A549 (cell line): Measurements from ENCODE around the gene LMO7. TPM values are rescaled to one million over a fixed set of nuclear protein-coding genes. Genes with fewer than 3 reads are reported as not detected.

Experiments
- ATAC-seq, 2 experiments: fragments of 200-7000 bp in 1 of 2; fragments of >200 bp in 1 of 2; cut with Nextera tagmentation in 1 of 2; cut with Tn5 transposase in 1 of 2; 3 replicates each; pipeline versions ENCODE4 v1.8.0 to v1.9.1; 2018 to 2020; ENCODE audit warnings: mild to moderate bottlenecking in 1 of 2, moderate library complexity in 1 of 2
- CTCF ChIA-PET: fragments of 300-600 bp; sonication (Branson Sonifier 250); formaldehyde crosslinking; extraction: SDS; loops from one replicate; lab custom pipeline; 2021; ENCODE audit warnings: antibody characterized with exemption, inconsistent platforms; lab: Yijun Ruan, JAX
- POLR2A ChIA-PET: fragments of 350-600 bp; formaldehyde crosslinking; extraction: SDS; loops from one replicate; lab custom pipeline; 2021; ENCODE audit warnings: antibody characterized with exemption, inconsistent platforms; lab: Yijun Ruan, JAX
- DNase-seq, 2 experiments: peaks; one replicate each; pipeline versions ENCODE4 v3.0.0 to v3.0.0-alpha.2; 2011 to 2016; ENCODE audit warnings: low read depth in 1 of 2, low spot score in 1 of 2
- FAIRE-seq: peaks from 2 replicates; lab custom pipeline; 2011; peaks lifted over from hg19 to GRCh38; lab: Jason Lieb, UNC
- H3K27ac ChIP-seq, 2 experiments: fragments of >200 bp; sonication (Bioruptor Twin); formaldehyde crosslinking; 3 replicates each; pipeline ENCODE4 v1.5.1; 2016 to 2017
- H3K4me1 ChIP-seq: fragments of >200 bp; sonication (Bioruptor Twin); formaldehyde crosslinking; 3 replicates; pipeline ENCODE4 v1.6.1; 2016
- H3K4me2 ChIP-seq: fragments of >200 bp; sonication (Bioruptor Twin); formaldehyde crosslinking; 3 replicates; pipeline ENCODE4 v1.6.1; 2016
- H3K4me3 ChIP-seq: fragments of >200 bp; sonication (Bioruptor Twin); formaldehyde crosslinking; 3 replicates; pipeline ENCODE4 v1.5.1; 2016
- H3K9me3 ChIP-seq: fragments of >200 bp; sonication (Bioruptor Twin); formaldehyde crosslinking; 3 replicates; pipeline ENCODE4 v1.6.1; 2016
- CBX2 ChIP-seq: fragments of 200-600 bp; sonication (generic); IDR thresholded peaks from 2 replicates; pipeline ENCODE4 v1.6.1; 2016; ENCODE audit warnings: low read depth, mild to moderate bottlenecking, borderline replicate concordance
- CBX8 ChIP-seq: fragments of 200-600 bp; sonication (generic); IDR thresholded peaks from 2 replicates; pipeline ENCODE4 v1.6.1; 2016
- CTCF ChIP-seq: fragments of >200 bp; sonication (Bioruptor Twin); formaldehyde crosslinking; IDR thresholded peaks from 3 replicates; pipeline ENCODE4 v1.5.1; 2016
- GATA3 ChIP-seq: IDR thresholded peaks from 2 replicates; pipeline ENCODE4 v1.6.1; 2012; ENCODE audit warnings: borderline replicate concordance
- HDAC2 ChIP-seq: fragments of 200-600 bp; sonication (generic); IDR thresholded peaks from 2 replicates; pipeline ENCODE4 v1.6.1; 2016
- HOXB13 ChIP-seq: fragments of 250-450 bp; sonication (Bioruptor Pico); IDR thresholded peaks from 2 replicates; pipeline ENCODE4 v1.5.0; 2020; ENCODE audit warnings: low read depth, mild to moderate bottlenecking, moderate library complexity
- JUNB ChIP-seq: fragments of >200 bp; sonication (Bioruptor Twin); formaldehyde crosslinking; IDR thresholded peaks from 2 replicates; pipeline ENCODE4 v1.6.1; 2016
- MAFK ChIP-seq: fragments of 450-650 bp; IDR thresholded peaks from 2 replicates; pipeline ENCODE4 v1.6.1; 2014; ENCODE audit not compliant: partially characterized antibody
- MAZ ChIP-seq: fragments of 150-350 bp; IDR thresholded peaks from 2 replicates; pipeline ENCODE4 v1.6.1; 2014; ENCODE audit warnings: antibody characterized with exemption, low read depth, low read length, borderline replicate concordance
- NPAS2 ChIP-seq: fragments of 250-450 bp; sonication (Bioruptor Pico); IDR thresholded peaks from 2 replicates; pipeline ENCODE4 v1.8.0; 2022; ENCODE audit warnings: mild to moderate bottlenecking, moderate library complexity, borderline replicate concordance
- PHF8 ChIP-seq: fragments of 200-600 bp; sonication (generic); IDR thresholded peaks from 2 replicates; pipeline ENCODE4 v1.6.1; 2016; ENCODE audit warnings: low read depth, mild to moderate bottlenecking, antibody characterized with exemption, moderate library complexity, borderline replicate concordance
- SMC3 ChIP-seq: fragments of >200 bp; sonication (Bioruptor Twin); formaldehyde crosslinking; IDR thresholded peaks from 3 replicates; pipeline ENCODE4 v1.6.1; 2018; ENCODE audit warnings: inconsistent platforms
- SREBF2 ChIP-seq: fragments of 450-650 bp; IDR thresholded peaks from 2 replicates; pipeline ENCODE4 v1.6.1; 2014; ENCODE audit warnings: mild to moderate bottlenecking, moderate library complexity
- USF2 ChIP-seq: fragments of 450-650 bp; IDR thresholded peaks from 2 replicates; pipeline ENCODE4 v1.6.1; 2014; ENCODE audit warnings: antibody characterized with exemption
- ZC3H11A ChIP-seq: fragments of 450-650 bp; IDR thresholded peaks from 2 replicates; pipeline ENCODE4 v1.6.1; 2014; ENCODE audit warnings: antibody characterized with exemption, mild to moderate bottlenecking
- ZNF302 ChIP-seq: fragments of 250-450 bp; sonication (Bioruptor Pico); IDR thresholded peaks from 2 replicates; pipeline ENCODE4 v1.9.0; 2021; ENCODE audit warnings: inconsistent platforms, mild to moderate bottlenecking, moderate library complexity
- WGBS: methylation state at CpG from one replicate; pipeline ENCODE4 v1.1.6; 2017; ENCODE audit errors: missing lambda C conversion rate; 5-methylcytosine and 5-hydroxymethylcytosine counted together
- polyA plus RNA-seq, 4 experiments: library from polyadenylated mRNA; depleted of rRNA in 3 of 4; stranded (reverse); fragments of >200 nt; fragmentation: RNase III in 1 of 4; extraction: RNeasy Plus Mini Kit Qiagen cat#74134 plus additional on column Dnase treatment in 1 of 4; gene quantifications; 2 replicates in 3 of 4; 3 replicates in 1 of 4; pipeline ENCODE4 v1.2.3, GENCODE V29; 2011 to 2017
- TF ChIP-seq, protein P1 (sequence below): IDR thresholded peaks from 2 replicates; pipeline ENCODE4 v1.6.1; 2012; ENCODE audit warnings: low read depth, borderline replicate concordance
- TF ChIP-seq, protein P2 (sequence below): fragments of 200-600 bp; sonication (generic); IDR thresholded peaks from 2 replicates; pipeline ENCODE4 v1.6.1; 2016; ENCODE audit warnings: antibody characterized with exemption, mild to moderate bottlenecking, moderate library complexity
- TF ChIP-seq, protein P3 (sequence below): IDR thresholded peaks from 2 replicates; pipeline ENCODE4 v1.6.1; 2012
- TF ChIP-seq, protein P4 (sequence below): fragments of 250-450 bp; sonication (Bioruptor Pico); IDR thresholded peaks from 2 replicates; pipeline ENCODE4 v1.5.0; 2020; ENCODE audit warnings: low read depth, mild to moderate bottlenecking, moderate library complexity

The LMO7 gene
- polyA plus RNA-seq, 2 of the 4 experiments (the other 2 are of a cell fraction): 23.4 to 33.2 TPM

DNA sequence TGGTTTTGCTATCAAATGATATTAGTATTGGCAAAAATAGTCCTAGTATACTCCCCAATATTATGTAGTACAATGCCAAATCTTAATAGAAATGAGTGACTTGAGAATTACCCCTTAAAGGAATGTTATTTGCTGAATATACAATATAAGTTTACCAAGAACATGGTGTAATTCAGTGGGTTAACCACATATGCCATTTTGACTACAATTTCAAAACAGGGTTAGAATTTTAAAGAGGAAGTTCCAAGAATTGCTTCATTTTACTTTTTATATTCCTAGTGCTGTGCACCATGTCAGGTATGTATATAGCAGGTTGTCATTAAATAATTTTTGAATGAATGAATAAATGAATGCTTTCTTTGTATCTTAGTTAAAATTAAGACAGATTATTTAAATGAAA, 66.3 kb downstream of the LMO7 start:
- ATAC-seq (no peak), FAIRE-seq (no peak), DNase-seq (no peak)
- TF ChIP-seq MAFK (peak; percentile 2), USF2 (no peak)
- H3K4me1 ChIP-seq: peaks cover 26% of the 10 kb centered on the region
- H3K4me2 ChIP-seq: no peak overlapping the region
- H3K9me3 ChIP-seq: no peaks in the 10 kb centered on the region
- CTCF ChIA-PET: no interaction called here
- H3K27ac ChIP-seq: no peak overlapping the region
- no peak overlapping the region for H3K4me3 ChIP-seq
- POLR2A ChIA-PET: no interaction called here

- no peak for TF ChIP-seq JUNB
- TF ChIP-seq, protein P1, sequence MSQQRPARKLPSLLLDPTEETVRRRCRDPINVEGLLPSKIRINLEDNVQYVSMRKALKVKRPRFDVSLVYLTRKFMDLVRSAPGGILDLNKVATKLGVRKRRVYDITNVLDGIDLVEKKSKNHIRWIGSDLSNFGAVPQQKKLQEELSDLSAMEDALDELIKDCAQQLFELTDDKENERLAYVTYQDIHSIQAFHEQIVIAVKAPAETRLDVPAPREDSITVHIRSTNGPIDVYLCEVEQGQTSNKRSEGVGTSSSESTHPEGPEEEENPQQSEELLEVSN: no peak
- TF ChIP-seq MAZ: no peak
- TF ChIP-seq HOXB13 (CRISPR knock-in tag): no peak
- no peak for TF ChIP-seq PHF8
- TF ChIP-seq ZC3H11A: no peak
- no peak for TF ChIP-seq GATA3
- TF ChIP-seq, protein P2, sequence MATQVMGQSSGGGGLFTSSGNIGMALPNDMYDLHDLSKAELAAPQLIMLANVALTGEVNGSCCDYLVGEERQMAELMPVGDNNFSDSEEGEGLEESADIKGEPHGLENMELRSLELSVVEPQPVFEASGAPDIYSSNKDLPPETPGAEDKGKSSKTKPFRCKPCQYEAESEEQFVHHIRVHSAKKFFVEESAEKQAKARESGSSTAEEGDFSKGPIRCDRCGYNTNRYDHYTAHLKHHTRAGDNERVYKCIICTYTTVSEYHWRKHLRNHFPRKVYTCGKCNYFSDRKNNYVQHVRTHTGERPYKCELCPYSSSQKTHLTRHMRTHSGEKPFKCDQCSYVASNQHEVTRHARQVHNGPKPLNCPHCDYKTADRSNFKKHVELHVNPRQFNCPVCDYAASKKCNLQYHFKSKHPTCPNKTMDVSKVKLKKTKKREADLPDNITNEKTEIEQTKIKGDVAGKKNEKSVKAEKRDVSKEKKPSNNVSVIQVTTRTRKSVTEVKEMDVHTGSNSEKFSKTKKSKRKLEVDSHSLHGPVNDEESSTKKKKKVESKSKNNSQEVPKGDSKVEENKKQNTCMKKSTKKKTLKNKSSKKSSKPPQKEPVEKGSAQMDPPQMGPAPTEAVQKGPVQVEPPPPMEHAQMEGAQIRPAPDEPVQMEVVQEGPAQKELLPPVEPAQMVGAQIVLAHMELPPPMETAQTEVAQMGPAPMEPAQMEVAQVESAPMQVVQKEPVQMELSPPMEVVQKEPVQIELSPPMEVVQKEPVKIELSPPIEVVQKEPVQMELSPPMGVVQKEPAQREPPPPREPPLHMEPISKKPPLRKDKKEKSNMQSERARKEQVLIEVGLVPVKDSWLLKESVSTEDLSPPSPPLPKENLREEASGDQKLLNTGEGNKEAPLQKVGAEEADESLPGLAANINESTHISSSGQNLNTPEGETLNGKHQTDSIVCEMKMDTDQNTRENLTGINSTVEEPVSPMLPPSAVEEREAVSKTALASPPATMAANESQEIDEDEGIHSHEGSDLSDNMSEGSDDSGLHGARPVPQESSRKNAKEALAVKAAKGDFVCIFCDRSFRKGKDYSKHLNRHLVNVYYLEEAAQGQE: no peak
- TF ChIP-seq MAFK: no peak
- no peak for TF ChIP-seq CTCF
- TF ChIP-seq SREBF2: no peak
- no peak for TF ChIP-seq HDAC2
- TF ChIP-seq USF2: no peak
- TF ChIP-seq, protein P3, sequence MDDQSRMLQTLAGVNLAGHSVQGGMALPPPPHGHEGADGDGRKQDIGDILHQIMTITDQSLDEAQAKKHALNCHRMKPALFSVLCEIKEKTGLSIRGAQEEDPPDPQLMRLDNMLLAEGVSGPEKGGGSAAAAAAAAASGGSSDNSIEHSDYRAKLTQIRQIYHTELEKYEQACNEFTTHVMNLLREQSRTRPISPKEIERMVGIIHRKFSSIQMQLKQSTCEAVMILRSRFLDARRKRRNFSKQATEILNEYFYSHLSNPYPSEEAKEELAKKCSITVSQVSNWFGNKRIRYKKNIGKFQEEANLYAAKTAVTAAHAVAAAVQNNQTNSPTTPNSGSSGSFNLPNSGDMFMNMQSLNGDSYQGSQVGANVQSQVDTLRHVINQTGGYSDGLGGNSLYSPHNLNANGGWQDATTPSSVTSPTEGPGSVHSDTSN: no peak
- no peak for TF ChIP-seq NPAS2
- TF ChIP-seq SMC3: no peak
- TF ChIP-seq CBX2: no peak
- TF ChIP-seq, protein P4, sequence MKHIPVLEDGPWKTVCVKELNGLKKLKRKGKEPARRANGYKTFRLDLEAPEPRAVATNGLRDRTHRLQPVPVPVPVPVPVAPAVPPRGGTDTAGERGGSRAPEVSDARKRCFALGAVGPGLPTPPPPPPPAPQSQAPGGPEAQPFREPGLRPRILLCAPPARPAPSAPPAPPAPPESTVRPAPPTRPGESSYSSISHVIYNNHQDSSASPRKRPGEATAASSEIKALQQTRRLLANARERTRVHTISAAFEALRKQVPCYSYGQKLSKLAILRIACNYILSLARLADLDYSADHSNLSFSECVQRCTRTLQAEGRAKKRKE (CRISPR knock-in tag): no peak
- TF ChIP-seq ZNF302 (CRISPR knock-in tag): no peak
- no peak for TF ChIP-seq CBX8
- TF ChIP-seq, all 56 proteins: peak for 0
Observed at GRCh38 chr13:75703769-75704168, 67.6 kb downstream of the LMO7 start.

More at GRCh38 chr13:75703769-75704168, 67.6 kb downstream of the LMO7 start:
- 96% methylated on average over 2 of the region's 2 CpGs for WGBS
- DNase-seq (no peak), FAIRE-seq (no peak), ATAC-seq (no peak)
- Histone ChIP-seq H3K27ac (peak overlapping the region; percentile 74 to 85; a peak in 2 of 6 replicates), H3K4me2 (no peak overlapping the region), H3K4me3 (no peak overlapping the region), H3K4me1 (peaks cover 26% of the 10 kb centered on the region), H3K9me3 (no peaks in the 10 kb centered on the region)
- ChIA-PET POLR2A (no interaction called here), CTCF (interaction anchor here (1.0 to 4.8 kb wide), 5 partner anchors 8 to 161 kb away, joined by 3 to 51 read pairs (median 5); no protein-coding TSS in a partner anchor)
